ENCODE measurements around the gene CATSPER1.

GRCh38 chr11:66006891-66007176 is 19.4 kb downstream of the CATSPER1 start:
- TF ChIP-seq CTCF (IDR thresholded peaks at IDR 0.05; ENCODE audit: low read depth, low read length) = no peak
- TF ChIP-seq EZH2phosphoT487 (IDR thresholded peaks at IDR 0.05; ENCODE audit: low read depth) = no peak
